ENCODE data around the gene PYCARD.
"Not testable (repeated sequence)": the region's sequence is repeated elsewhere in the genome, so short reads cannot be mapped to it uniquely, and the experiment has no call there.

DNA sequence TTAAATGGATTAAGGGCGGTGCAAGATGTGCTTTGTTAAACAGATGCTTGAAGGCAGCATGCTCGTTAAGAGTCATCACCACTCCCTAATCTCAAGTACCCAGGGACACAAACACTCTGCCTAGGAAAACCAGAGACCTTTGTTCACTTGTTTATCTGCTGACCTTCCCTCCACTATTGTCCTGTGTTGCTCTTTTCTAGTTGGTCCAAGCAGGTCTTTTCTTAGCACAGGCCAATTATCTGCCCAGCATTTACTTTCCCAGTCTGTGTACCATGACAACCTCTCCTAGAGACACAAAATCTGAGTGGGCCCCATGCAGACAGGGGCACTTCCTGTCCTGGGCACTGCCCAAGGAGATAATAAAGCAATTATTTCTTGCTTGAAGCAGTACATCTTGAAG, 32.5 kb downstream of the PYCARD start:
- TF ChIP-seq CTCF (IDR thresholded peaks at IDR 0.05; ENCODE audit: low read depth, low read length); POLR2A (IDR thresholded peaks at IDR 0.05; ENCODE audit: extremely low read depth, insufficient read length); MYC (IDR thresholded peaks at IDR 0.05; ENCODE audit: low read depth, low read length): not testable (repeated sequence)
- TF ChIP-seq, protein P1, sequence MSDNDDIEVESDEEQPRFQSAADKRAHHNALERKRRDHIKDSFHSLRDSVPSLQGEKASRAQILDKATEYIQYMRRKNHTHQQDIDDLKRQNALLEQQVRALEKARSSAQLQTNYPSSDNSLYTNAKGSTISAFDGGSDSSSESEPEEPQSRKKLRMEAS (IDR thresholded peaks at IDR 0.05; ENCODE audit: low read depth, low read length): not testable (repeated sequence)
